ENCODE results near the gene RANBP17.

DNA sequence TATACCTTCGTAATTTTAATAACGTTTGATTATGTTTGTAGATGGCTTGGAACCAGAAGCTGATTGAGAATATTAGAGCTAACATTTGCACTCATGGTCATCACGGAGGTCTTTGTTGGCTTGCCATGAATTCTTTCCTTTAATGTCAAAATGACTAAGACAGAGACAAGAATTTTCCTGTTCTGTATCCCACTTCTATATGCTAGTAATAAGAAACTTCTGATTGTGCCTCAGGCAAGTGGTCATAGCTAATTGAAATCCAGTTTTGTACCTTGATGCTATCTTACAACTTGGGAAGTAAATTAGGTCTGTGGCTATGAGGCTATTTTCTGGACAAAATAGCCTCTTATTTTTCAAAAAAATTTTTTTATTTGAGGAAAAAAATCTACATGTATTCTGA, 167.6 kb downstream of the RANBP17 start:
- TF ChIP-seq ARNTL (CRISPR knock-in tag; IDR thresholded peaks at IDR 0.05; ENCODE audit: borderline replicate concordance, low read depth), result no peak
- TF ChIP-seq CSRNP3 (CRISPR knock-in tag; IDR thresholded peaks at IDR 0.05), result no peak

All from SK-N-SH treated with all-trans-retinoic acid at 6 μM for 48 hours (cell line).